ENCODE data around the gene NRCAM. TPM values are rescaled to one million over a fixed set of nuclear protein-coding genes. Genes with fewer than 3 reads are reported as not detected.

Gene NRCAM
- total RNA-seq, 1 donor from 2014 or later = 0.14 TPM

DNA sequence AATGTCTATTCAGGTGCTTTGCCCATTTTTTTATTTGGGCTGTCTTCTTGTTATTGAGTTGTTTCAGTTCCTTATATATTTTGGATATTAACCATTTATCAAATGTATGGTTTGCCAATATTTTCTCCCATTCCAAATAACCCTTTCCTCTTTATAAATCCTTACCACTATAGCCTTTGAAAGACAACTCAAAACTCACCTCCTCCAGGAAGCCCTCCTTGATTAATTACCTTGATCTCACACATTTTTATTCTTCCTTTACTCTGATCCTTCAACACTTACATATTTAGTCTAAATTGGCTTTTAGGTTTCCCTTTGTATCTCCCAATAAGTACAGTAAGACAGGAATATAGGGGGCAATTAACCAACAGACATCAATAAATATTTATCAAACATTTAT is 42.9 kb downstream of the NRCAM start:
- Histone ChIP-seq H3K4me3 (no peak overlapping the region), H3K27ac (replicated peaks) (no peak overlapping the region), H3K9me3 (replicated peaks) (no peaks in the 10 kb centered on the region), H3K36me3 (no peaks in the 10 kb centered on the region), H3K4me1 (no peaks in the 10 kb centered on the region), H3K27me3 (ENCODE audit: low read depth) (peaks cover 37% of the 10 kb centered on the region)
- TF ChIP-seq, protein P1, sequence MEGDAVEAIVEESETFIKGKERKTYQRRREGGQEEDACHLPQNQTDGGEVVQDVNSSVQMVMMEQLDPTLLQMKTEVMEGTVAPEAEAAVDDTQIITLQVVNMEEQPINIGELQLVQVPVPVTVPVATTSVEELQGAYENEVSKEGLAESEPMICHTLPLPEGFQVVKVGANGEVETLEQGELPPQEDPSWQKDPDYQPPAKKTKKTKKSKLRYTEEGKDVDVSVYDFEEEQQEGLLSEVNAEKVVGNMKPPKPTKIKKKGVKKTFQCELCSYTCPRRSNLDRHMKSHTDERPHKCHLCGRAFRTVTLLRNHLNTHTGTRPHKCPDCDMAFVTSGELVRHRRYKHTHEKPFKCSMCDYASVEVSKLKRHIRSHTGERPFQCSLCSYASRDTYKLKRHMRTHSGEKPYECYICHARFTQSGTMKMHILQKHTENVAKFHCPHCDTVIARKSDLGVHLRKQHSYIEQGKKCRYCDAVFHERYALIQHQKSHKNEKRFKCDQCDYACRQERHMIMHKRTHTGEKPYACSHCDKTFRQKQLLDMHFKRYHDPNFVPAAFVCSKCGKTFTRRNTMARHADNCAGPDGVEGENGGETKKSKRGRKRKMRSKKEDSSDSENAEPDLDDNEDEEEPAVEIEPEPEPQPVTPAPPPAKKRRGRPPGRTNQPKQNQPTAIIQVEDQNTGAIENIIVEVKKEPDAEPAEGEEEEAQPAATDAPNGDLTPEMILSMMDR (IDR thresholded peaks at IDR 0.05; ENCODE audit: borderline replicate concordance) = no peak
- intact Hi-C loops (cut with micrococcal nuclease) = no loop called here
- DNase-seq = no peak

DNA sequence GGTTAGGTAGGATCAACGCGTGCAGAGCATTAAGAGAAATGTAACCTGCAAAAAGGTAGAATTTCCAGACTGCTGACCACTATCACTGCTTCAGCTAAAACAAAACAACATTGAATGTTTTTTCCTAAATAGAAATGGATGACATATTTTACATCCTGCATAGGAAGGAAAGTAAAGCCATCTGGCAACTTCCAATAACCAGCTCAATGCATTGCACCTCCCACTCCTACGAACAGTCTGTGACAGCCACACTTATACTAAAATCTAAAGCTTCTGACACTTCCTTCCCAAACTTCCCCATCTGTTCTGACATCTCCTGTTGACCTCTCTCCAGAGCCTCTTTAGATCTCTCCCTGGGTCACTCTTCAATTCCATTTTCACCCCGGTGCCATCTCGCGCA is 47.1 kb downstream of the NRCAM start:
- Histone ChIP-seq H3K36me3 (no peaks in the 10 kb centered on the region), H3K4me3 (no peak overlapping the region), H3K27me3 (ENCODE audit: low read depth) (no peaks in the 10 kb centered on the region), H3K4me1 (no peaks in the 10 kb centered on the region), H3K27ac (replicated peaks) (no peak overlapping the region), H3K9me3 (replicated peaks) (no peaks in the 10 kb centered on the region)
- intact Hi-C loops (cut with micrococcal nuclease) = no loop called here
- DNase-seq = no peak
- TF ChIP-seq, protein P1 (IDR thresholded peaks at IDR 0.05; ENCODE audit: borderline replicate concordance) = no peak

DNA sequence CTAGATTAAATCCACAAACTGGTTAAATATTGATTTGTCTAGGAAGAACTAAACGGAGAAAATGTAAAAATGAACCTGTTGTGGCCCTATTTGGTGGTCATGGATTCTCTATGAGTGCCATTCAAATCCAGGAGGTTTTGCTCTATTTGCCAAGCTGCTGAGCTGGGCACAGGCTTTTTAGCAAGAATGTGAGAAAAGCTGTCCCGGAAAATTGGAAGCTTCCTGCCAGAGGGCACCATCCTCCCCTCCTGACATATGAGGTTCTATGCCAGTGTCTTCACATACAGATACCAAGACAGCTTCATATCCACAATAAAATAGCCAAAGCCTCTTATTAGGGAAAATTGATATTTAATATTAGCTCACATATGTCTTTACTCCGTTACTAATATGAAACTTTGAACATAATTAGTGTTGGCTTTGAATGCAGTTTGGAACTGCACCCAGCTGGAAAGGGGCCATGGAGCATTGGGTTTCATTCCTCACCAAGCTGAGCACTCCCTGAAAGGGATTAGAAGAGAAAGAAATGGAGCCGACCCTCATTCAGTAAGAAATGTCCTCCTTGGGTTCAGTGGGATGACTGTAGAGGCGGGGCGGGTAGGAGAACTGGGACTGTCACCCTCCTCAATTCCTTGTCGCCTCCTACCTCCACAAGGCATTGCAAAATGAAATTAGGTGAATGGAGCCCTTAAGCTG is 47.8 kb downstream of the NRCAM start:
- Histone ChIP-seq H3K9me3 (replicated peaks) (no peaks in the 10 kb centered on the region), H3K4me1 (no peaks in the 10 kb centered on the region), H3K4me3 (no peak overlapping the region), H3K36me3 (no peaks in the 10 kb centered on the region), H3K27ac (replicated peaks) (no peak overlapping the region), H3K27me3 (ENCODE audit: low read depth) (no peaks in the 10 kb centered on the region)
- intact Hi-C loops (cut with micrococcal nuclease) = no loop called here
- TF ChIP-seq, protein P1 (IDR thresholded peaks at IDR 0.05; ENCODE audit: borderline replicate concordance) = no peak
- DNase-seq = no peak

DNA sequence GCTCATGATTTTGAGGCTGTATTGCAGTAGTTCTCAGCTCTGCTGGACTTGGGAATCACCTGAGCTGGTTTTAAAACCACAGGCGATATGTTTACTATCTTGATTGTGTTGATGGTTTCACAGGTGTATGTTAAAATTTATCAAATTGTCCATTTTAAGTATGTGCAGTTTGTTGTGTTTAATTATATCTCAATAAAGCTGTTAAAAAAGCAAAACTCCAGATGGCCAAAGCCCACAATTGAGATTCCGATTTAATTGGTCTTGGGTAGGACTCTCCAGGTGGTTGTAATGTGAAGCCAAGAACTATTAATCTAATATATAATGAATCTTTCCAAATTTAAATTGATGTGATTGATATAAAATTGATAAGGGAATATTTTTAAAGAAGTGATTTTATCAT is 48.6 kb downstream of the NRCAM start:
- H3K4me3 ChIP-seq = no peak overlapping the region
- no peaks in the 10 kb centered on the region for H3K27me3 ChIP-seq (ENCODE audit: low read depth)
- H3K9me3 ChIP-seq (replicated peaks) = no peaks in the 10 kb centered on the region
- no peaks in the 10 kb centered on the region for H3K36me3 ChIP-seq
- TF ChIP-seq, protein P1 (IDR thresholded peaks at IDR 0.05; ENCODE audit: borderline replicate concordance) = no peak
- intact Hi-C loops (cut with micrococcal nuclease) = no loop called here
- no peak overlapping the region for H3K27ac ChIP-seq (replicated peaks)
- no peaks in the 10 kb centered on the region for H3K4me1 ChIP-seq
- DNase-seq = no peak

DNA sequence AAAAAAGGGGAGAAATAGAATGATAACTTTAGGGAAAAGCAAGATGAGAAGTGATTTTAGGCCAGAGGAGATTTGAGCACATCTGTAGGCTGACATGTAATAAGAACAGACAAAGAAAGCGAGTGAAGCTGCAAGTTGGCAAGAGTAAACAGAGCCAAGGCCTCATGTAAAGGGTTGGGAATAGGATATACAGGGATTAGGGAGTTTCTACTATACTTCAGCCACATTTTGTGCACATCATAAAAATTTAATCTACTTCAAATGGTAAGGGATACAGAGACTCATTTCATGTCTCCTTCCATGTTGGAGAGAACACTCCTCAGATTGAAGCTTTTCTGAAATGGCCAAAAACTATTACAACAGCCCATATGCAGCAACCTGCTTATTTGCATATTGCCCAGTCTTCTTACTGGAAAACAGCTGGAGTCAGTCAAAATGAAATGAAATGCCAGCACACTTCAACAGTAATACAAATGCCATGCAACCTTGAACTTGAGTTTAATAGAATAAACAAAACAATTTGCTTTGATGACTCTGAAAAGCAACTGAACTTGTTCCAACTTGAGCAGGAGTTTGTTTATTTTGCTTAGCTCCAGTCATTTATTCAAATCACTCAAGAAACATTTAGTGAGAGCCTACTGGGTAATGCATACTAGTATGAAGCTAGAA is 49.9 kb downstream of the NRCAM start:
- H3K9me3 ChIP-seq (replicated peaks) = no peaks in the 10 kb centered on the region
- H3K36me3 ChIP-seq = no peaks in the 10 kb centered on the region
- TF ChIP-seq, protein P1 (IDR thresholded peaks at IDR 0.05; ENCODE audit: borderline replicate concordance) = no peak
- H3K27ac ChIP-seq (replicated peaks) = no peak overlapping the region
- H3K4me3 ChIP-seq = no peak overlapping the region
- no peak for DNase-seq
- H3K4me1 ChIP-seq = no peaks in the 10 kb centered on the region
- no peaks in the 10 kb centered on the region for H3K27me3 ChIP-seq (ENCODE audit: low read depth)
- intact Hi-C loops (cut with micrococcal nuclease) = no loop called here
